Cardiac septum (tissue), 1 donor: ENCODE results near the gene PAF1. TPM values are rescaled to one million over a fixed set of nuclear protein-coding genes. Genes with fewer than 3 reads are reported as not detected.
"Not testable (repeated sequence)": the region's sequence is repeated elsewhere in the genome, so short reads cannot be mapped to it uniquely, and the experiment has no call there.

ENCODE experiments used
- DNase-seq: peaks from one replicate; pipeline ENCODE4 v3.0.0-alpha.2; 2020; ENCODE audit warnings: low spot score
- intact Hi-C: fragments of 100-400 bp; cut with DNase I; formaldehyde crosslinking; loops from one replicate; pipeline ENCODE4 v1.14.0; 2022
- microRNA-seq: library from miRNA; unstranded; fragments of <30 nt; microRNA quantifications from one replicate; pipeline ENCODE4 v1.2.0, GENCODE V29; 2020
- total RNA-seq: library from RNA; stranded (reverse); fragmentation: NEBNext Ultra II Directional; extraction: Animal tissue kit (Norgen Biotek cat#: 25700); gene quantifications from one replicate; pipeline ENCODE4 v1.2.1, GENCODE V29; 2021
- donor health status: DM: no; HTN: no; CAD: no.

The PAF1 gene
- total RNA-seq, 1 donor from 2014 or later = 38.0 TPM

DNA sequence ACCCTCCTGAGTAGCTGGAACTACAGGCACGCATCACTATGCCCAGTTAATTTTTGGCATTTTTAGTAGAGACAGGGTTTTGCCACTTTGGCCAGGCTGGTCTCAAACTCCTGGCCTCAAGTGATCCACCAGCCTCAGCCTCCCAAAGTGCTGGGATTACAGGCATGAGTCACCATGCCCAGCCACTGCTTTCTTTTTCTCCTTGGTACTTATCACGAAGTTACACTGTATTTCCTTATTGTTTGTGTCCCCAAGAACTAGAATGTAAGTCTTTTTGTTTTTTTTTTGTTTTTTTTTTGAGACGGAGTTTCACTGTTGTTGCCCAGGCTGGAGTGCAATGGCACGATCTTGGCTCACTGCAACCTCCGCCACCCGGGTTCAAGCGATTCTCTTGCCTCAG lies 50.8 kb downstream of the PAF1 start:
- intact Hi-C loops = loop anchor here (5.0 kb wide), 1 partner anchor 72 kb away; the partner anchor contains the start of gene PLEKHG2
- not testable (repeated sequence) for DNase-seq

DNA sequence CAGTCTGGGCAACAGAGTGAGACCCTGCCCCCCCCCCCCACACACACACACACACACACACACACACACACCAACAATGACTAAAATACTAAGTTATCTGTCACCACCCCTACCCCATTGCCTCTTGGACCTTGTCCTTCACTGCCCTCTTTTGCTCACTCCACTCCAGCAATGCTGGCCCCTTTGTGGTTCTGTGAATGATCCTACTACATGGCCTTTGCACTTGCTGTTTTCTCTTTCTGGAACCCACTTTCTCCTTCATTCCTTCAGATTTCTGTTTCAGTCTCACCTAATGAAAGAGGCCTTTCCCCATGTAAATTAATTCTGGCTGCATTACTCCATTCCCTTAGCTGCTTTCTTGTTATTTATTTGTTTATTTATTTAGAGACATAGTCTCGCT lies 51.2 kb downstream of the PAF1 start:
- intact Hi-C loops = loop anchor here (5.0 kb wide), 1 partner anchor 73 kb away; the partner anchor contains the start of gene PLEKHG2
- no peak for DNase-seq

DNA sequence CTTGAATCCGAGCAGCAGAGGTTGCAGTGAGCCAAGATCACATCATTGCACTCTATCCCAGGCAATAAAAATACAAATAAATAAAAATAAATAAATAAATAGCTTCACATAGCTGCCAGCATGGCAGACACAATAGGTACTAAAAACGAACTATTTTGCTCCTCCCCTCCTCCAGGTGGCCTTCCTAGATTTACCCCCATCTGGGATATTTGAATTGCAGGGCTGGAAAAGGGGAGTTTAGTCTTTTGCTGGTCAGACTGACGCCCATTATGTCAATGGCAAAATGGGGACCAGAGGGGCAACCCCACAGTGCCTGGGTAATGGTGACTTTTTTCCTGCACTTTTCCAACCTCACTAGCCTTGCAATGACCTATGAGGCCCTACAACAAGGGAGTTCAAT lies 54.4 kb downstream of the PAF1 start:
- intact Hi-C loops = no loop called here
- no peak for DNase-seq

Small RNAs within 50 kb of the gene (microRNA-seq; reads per million reads assigned to microRNA genes)
- not detected for gene MIR4530

Other genes with a start within 250 kb of the PAF1 start
- gene NCCRP1, start 194.1 kb downstream of the PAF1 start, total RNA-seq = not detected
- not detected for gene SYCN, start 186.8 kb downstream of the PAF1 start, total RNA-seq
- not detected for gene IFNL3, start 146.1 kb downstream of the PAF1 start, total RNA-seq
- not detected for gene IFNL4, start 142.2 kb downstream of the PAF1 start, total RNA-seq
- not detected for gene IFNL2, start 122.7 kb downstream of the PAF1 start, total RNA-seq
- gene IFNL1, start 94.7 kb downstream of the PAF1 start, total RNA-seq = not detected
- 0.27 TPM for gene LRFN1, start 70.2 kb downstream of the PAF1 start, total RNA-seq
- 17.5 TPM for gene GMFG, start 55.1 kb downstream of the PAF1 start, total RNA-seq
- 65.8 TPM for gene SAMD4B, start 48.7 kb downstream of the PAF1 start, total RNA-seq
- 26.3 TPM for gene MED29, start 272 bp upstream of the PAF1 start, total RNA-seq
- 53.0 TPM for gene ZFP36, start 15.7 kb upstream of the PAF1 start, total RNA-seq
- 25.1 TPM for gene PLEKHG2, start 21.6 kb upstream of the PAF1 start, total RNA-seq
- gene RPS16, start 44.8 kb upstream of the PAF1 start, total RNA-seq = 1,084 TPM
- 79.9 TPM for gene SUPT5H, start 54.5 kb upstream of the PAF1 start, total RNA-seq
- 62.0 TPM for gene TIMM50, start 89.7 kb upstream of the PAF1 start, total RNA-seq
- gene DLL3, start 107.8 kb upstream of the PAF1 start, total RNA-seq = not detected
- gene SELENOV, start 124.0 kb upstream of the PAF1 start, total RNA-seq = not detected
- 2.8 TPM for gene EID2B, start 141.7 kb upstream of the PAF1 start, total RNA-seq
- gene EID2, start 149.1 kb upstream of the PAF1 start, total RNA-seq = 11.4 TPM
- gene LGALS13, start 211.4 kb upstream of the PAF1 start, total RNA-seq = not detected